NCI-H128 (cell line): ENCODE measurements around the gene P3H2.

Experiments
- DNase-seq: peaks from one replicate; lab custom pipeline; 2025; ENCODE audit not compliant: unreplicated experiment; lab: John Stamatoyannopoulos, UW

The P3H2 gene

DNA sequence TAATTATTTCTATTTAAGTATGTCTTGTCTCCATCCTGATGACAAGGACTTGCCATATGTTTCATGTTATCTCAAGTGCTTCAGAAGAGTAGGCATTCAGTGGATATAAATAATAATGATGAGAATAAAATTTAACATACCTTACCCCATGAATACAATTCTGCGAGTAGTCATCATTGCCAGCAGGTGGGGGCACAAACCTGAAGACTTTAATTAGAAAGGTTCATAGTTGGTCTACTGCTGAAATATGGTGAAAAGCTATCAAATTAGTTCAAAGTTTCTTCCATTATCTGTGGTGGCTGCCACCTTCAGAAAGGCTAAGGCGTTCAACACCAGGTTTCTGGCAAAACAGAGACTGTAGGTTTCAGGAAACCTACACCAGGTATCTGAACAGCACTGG, 100.9 kb downstream of the P3H2 start:
- no peak for DNase-seq

DNA sequence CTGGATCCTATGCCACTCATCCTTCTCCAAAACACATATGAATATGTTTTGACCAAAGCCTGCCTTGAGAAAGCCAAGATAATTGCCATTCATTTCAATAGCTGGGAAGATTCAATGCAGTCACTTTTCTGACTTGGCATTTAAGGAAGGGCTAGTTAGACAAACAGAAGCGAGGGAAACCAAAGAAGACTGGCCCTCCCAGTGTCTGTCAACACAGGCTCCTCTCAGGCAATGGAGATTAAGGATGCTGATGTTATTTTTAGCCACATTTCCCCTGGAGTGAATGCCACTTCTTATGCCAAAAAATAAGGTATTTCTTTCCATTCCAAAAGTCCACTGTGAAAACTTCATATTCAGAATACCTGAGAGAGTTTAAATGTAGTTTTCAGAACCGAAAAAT, 101.7 kb downstream of the P3H2 start:
- DNase-seq: no peak

DNA sequence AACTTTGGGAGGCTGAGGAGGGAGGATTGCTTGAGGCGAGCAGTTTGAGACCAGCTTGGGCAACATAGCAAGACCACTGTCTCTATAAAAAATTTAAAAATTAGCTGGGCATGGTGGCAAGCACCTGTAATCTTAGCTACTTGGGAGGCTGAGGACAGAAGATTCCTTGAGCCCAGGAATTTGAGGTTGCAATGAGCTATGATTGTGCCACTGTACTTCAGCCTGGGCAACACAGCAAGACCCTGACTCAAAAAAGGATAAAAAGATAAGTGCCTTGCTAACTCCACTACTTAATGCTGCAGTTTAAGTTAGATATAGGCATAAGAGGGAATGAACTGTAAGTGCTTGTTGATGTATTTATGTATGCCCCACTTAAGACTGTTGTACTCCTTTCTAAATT, 102.2 kb downstream of the P3H2 start:
- DNase-seq: no peak

DNA sequence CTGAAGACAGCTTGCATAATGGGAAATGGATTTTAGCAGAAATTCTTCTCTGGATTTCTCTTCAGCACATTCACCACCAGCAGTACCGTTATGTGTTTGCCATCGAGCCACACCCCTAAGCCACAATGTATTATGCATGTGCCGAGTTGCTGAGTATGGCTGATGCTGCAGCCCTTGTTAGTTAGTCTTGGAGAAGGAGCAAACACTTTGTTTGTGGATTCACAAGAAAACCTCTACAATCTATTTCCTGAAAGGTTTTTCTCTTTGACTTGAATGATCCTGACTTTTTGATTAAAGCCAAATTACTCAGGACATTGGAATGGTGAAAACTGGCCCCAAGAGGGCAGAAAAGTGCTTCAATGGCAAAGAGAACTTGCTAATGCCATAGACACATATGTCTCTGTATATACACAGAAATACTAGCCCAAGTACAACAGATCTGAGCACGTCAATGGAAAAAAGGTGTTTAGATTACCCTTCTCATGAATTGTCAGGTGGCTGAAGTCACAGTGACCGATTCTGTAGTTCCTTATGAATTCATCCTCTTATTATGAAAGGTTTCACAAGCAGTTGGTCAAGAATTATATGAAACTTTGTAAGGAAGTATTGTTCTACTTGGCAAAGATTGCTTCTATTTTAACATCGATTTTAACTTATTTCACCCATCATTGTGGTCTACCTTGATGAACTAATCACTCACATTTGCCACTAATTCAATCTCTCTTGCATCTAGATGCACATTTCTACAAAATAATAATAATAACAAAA, 103.0 kb downstream of the P3H2 start:
- DNase-seq: no peak

DNA sequence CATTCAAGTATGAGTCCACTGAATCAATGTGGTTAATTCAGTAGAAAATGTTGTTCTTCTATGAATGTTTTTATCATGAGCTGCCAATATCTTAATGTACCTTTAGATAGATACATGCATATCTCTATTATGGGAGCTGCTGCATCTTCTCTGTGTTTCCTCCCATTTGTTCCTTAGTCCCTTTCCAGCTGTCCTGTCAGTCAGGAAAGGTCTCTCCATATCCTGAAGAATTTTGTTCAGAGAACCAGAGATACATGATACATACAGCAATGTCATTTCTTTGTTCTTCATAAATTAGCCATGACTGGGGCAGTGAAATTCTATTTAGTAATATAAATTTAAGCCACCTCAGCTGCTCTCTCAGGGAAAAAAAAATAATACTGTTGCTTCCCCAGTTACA, 103.7 kb downstream of the P3H2 start:
- DNase-seq: no peak

DNA sequence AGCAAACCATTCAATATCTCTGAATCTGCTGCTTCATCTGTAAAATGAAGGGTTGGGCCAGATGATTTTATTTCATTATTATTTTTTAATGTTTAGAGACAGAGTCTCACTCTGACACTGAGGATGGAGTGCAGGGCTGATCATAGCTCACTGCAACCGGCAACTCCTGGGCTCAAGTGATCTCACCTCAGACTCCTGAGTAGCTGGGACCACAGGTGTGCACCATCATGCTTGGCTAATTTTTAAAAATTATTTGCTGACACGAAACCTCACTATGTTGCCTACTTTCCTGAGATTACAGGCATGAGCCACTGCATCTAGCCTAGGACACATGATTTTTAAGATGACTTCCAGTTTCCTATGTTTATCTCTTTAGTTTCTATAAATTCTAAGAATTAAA, 105.8 kb downstream of the P3H2 start:
- no peak for DNase-seq

DNA sequence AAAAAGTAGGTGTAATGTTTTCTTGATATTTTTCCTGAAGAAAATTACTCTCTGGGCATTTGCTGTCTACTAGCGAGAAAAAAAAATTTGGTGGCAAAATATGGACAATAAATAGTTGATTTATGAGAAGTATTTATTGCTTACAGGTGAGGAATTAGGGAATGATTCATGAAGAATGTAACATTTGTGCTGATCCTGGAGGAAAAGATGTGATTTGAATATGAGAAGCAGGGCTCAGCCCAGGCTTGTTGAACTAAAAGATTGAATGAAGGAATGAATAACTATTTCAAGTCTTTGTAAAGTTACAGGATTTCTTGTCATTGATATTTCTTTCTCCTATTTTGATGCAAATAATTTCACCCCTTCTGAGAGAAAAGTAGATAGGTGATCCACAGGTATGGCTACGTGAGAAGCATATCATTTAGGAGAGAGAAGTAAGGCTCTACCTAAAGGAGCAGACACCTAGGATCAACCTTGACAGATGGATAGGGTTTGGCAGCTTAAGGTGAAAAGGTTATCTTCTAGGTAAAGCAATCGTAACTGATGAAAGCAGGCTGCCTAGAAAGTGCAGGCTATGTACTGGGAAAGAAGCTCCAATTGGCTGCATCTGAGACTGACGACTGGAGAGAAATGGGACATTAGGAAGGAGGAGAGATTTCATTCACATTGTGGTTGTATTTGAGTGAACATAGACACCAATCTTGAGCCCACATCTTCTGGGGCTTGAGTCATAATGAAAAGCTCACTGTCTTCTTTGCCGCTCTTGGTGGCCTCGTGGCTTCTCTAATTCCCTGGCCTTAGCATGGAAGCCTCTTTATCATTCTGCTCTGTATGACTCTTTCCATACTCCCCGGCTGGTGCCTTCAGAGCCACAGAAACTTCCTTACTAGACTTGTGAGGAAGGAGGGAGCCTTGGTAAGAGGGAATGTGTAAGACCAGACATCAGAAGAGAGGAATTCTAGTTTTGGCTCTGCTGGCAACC, 106.5 kb downstream of the P3H2 start:
- DNase-seq: no peak

DNA sequence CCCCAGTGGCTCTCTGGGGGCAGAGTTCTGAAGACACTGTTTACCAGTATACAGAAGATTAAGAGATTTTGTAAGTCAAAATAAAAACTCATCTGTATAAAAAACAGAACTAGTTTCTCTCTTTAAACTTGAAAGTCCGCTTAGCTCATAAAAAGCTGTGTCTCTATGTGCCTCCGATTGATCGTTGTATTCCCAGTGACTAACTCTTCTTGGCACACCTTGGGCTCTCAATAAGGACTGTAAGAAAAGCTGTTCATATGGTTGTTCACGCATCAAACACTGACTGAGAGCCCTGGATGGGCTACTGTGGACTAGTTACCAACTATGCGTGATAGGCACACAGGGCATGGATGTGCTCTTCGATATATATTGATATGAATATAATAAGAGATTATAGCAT, 107.9 kb downstream of the P3H2 start:
- DNase-seq: no peak

DNA sequence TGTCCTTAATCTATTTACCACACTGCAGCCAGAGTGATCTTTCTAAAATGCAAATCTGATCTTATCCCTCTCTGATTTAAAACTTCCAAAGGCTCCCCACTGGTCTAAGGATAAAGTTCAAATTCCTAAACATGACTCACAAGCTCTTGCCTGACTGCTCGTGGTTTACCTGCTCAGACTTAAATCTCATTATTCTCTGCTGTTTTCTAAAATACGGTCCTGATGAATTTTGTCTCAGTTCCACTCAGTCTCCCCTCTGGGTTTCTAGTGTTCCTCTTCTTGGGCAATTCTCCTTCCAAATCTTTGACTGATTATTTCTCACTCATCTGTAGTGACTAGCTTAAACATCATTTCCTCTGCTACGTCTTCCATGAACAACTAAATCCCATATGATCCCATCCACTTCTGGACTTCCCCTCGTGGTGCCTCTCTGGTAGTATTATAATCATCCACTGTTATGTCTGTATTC, 108.3 kb downstream of the P3H2 start:
- DNase-seq: no peak

DNA sequence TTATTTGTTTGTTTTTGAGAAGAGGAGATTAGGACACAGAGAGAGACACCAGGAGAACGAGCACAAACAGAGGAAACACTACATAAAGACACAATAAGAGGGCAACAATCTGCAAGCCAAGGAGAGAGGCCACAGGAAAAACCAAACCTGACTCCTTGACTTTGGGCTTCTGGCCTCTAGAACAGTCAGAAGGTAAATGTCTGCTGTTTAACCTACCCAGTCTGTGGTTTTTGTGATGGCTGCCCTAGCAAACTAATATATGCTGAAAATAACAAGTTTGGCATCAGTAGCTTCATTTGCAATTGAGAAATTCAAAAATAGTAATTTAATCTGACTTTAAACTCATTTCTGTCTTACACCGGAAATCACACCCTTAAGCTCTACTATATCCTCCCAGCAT, 110.2 kb downstream of the P3H2 start:
- no peak for DNase-seq

DNA sequence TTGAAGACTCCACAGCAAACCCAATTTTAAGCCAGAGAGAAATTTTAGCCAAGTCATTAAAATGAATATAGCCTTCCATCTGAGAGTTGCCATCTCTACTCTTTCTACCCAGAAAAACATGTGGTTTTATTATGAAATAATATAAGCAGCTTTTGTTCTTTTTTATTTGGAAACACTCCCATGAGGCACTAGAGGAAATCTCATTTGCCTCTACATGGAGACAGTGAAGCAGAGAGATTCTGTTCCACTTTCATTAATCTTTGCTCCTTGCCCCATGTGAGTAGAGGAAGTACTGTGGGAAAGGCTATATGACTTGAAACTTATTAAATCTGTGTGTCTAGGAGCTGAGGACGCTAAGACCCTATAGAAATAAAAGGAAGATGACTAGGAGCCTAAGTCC, 111.1 kb downstream of the P3H2 start:
- DNase-seq: no peak

DNA sequence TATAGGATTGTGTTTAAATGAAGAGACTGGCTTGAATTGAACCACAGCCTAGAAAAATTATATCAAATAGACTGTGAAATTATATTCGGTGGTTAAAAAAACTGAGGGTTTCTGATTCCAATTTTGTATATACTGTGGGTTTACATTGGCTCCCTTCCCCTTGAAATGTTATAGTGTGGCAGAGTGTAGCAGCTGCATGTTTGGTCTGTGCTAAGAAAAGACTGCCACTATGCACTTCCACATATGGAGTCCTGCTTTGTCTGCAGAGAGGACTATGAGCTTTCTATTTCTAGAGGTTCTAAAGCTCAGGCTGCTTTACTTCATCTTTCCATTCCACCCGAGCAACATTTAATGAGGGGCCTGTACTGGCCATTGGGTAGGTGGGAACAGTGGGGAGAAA, 112.3 kb downstream of the P3H2 start:
- DNase-seq: no peak

DNA sequence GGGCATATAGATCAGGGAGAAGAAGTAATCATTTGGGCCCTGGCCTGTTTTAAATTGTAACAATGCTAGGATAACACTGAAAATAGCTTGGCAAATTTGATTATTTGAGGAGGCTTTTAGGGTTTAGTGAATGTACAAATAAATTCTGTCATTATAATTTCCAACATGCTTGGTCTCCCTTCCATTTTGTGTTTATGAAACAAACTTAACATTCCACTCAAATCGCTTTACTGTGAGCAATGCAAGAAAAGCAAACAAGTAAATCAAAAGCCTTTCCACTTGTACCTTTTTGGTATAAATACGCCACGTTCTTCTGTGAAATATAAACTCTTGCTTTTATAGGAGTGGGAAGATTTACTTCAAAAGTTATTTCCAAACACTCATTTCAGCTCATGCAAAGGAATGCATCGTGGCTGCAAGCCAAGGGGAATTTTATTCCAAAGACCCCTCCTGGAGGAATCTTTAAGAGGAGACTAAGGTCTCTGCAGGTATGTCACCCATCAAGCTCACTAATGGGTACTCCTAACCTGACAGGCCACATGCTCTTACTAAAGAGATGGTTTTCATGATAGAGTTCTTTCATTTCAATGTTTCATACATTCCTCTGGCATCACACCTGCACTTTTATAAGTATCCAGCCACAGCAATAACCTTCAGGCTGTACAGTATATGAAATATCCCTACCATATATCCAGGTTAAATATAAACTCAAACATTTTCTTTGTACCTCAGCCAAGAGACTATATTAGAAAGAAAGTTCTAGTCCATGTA, 115.2 kb downstream of the P3H2 start:
- no peak for DNase-seq

DNA sequence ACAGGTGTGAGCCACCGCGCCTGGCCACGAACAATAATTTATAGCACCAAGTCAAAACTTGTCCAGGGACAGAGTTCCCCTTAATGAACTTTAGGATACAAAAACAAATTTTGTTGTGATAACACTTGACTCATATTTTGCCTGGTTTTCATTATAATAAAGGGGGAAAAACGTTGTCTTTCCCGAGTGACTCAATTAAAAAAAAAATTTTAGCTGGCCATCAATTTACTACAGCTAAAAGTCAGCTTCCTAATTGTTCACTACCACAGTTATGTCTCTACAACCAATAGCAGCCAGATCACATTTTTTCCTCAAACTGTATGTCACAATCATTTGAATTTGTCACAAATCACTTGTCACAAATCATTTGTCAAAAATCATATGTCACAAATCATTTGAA, 116.0 kb downstream of the P3H2 start:
- DNase-seq: no peak

DNA sequence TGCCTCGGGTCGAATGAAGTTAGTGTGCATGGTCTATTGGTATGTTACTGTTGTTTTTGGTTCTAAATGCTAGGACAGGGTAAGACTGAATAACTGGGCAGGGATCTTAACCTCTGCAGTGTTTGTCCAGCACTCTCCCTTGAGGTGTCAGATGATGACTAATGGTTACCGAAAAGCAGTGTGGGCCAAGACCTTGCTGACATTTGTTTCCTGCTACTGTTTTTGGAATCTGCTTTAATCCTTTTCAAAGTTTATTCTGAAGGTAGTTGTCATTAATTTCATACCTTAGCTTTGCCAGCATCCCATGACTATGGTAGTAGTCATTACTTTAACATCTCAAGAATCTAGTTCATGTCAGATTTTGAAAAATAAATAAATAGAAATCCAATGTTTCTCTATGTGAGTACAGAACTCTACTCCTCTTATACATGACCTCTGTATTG, 117.0 kb downstream of the P3H2 start:
- DNase-seq: no peak

DNA sequence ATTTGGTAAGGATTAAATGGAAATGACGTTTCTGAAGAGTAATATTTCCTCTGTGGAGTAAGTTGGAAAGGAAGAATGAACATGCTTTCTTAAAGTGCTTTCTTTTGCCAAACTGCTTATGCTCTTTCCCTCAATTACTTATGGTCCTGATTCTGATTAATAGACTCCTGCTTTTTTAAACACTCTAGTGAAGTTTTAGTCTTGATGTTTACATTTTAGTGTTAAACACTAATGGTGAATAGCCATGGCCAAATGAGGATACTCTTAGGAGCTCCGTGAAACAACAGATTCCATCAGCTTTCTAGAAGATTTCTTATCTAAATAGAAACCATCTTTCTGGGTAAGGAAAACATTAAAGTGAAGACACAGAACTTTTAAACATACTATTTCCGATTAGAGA, 117.6 kb downstream of the P3H2 start:
- no peak for DNase-seq

DNA sequence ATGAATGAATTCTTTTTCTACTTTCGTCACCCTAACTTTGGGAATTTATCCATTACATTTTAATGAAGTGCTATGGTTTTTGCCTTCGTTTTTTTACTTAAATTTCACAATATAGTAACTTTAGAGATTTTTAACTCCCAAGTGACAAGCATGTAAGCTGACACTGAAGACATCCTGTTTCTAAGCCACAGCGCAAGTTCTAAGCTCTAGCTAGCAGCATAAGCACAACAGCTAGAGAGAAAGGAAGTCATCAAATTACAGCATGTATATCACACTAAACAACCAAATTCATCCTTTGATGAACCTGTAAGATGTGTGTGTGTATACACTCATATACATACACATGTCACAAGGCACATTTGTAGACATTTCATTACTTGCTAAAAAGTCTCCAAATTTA, 119.3 kb downstream of the P3H2 start:
- no peak for DNase-seq

DNA sequence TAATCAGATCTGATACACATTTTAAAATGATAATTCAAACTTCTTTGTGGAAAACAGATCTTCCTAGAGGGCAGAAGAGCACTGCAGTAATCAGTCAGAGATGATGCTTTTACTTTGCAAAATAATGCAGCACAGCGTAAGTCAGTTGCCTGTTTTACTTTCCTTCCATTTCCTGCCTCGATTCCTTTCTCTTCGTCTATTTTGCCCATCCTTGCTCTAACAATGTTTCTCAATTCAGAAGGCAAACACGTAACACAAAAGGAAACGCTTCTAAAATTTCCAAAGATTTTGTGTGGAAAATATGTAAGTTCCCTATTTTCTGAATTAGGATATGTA, 119.9 kb downstream of the P3H2 start:
- DNase-seq: no peak

DNA sequence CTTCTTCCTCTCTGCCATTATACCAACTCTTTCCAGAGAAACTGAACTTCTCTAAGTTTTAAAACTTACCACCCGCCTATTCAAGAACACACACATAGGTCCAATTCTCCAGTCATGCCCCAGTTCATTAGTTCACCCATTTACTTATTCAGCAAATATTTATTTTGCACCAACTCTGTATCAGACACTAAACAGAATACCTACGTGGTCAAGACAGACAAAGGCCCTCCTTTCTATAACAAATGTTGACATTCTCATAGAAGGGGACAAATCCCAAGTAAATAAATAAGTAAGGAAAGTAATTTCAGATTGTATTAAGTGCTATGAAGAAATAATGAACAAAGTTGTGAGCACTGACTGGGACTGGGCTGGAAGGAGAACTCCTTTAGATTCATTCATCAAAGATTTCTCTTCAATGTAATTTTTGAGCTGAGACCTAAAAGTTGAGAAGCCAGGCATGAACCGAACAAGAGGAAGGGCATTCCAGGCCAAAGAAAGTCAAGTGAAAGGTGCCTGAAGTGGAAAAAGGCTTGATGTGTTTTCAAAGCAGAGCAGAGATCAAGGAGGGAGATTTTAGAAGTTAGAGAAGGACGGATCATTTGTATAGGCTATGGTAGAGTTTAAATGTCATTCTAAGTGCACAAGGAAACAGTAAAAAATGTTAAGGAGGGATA, 120.4 kb downstream of the P3H2 start:
- no peak for DNase-seq

DNA sequence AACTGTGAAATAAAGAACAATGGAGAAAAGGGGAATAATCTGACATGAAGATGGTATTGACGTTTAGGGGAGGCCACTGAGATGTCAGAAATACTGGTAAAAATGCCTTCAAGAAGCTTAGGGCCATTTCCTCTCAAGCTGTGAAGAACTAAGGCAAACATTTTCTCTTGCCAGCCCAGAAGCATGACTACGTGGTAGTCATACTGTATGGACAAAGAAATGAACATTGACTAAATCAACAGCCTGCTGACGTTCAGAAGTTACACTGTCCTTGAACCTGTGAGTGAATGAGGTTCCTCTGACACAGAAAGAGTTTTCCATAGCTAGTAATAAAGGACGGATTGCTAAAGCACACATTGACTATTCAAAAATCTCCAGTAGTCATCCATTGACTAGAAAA, 121.0 kb downstream of the P3H2 start:
- no peak for DNase-seq

DNA sequence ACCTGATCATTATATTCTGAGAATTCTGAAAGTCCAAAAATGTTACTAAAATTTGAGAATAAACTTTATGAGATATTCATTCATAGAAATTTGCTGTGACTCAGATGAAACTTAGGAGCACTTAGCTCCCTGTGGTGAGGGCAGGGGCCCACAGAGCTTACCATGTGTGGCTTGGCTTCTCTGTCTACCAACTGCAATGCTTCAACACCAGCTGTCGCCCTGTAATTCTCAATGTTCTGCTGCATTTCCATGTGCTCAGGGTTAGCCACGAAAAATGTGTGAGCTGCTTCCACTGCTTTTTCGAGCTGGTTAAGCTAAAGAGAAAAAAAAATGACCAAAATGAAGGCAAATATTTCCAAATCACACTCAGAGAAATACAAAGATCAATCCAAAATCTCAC, 125.6 kb downstream of the P3H2 start:
- no peak for DNase-seq
